Fibroblast of lung (primary cell): Measurements from ENCODE around the gene ITPR2.

Experiments used
- EZH2 ChIP-seq: IDR thresholded peaks from 2 replicates; pipeline ENCODE4 v1.5.1; 2012; ENCODE audit warnings: low read length, control low read depth, mild to moderate bottlenecking; ENCODE audit errors: missing control alignments
- TF ChIP-seq, protein P1 (sequence below), 2 donors: IDR thresholded peaks in 1 of 2; conservative IDR thresholded peaks in 1 of 2; 1 replicate in 1 of 2; 2 replicates in 1 of 2; pipeline ENCODE4 v1.5.1; 2011 to 2012; ENCODE audit warnings: low read length in 2 of 2, control low read depth in 1 of 2, inconsistent platforms in 1 of 2, low read depth in 1 of 2, mild to moderate bottlenecking in 1 of 2

- TF ChIP-seq, protein P1, sequence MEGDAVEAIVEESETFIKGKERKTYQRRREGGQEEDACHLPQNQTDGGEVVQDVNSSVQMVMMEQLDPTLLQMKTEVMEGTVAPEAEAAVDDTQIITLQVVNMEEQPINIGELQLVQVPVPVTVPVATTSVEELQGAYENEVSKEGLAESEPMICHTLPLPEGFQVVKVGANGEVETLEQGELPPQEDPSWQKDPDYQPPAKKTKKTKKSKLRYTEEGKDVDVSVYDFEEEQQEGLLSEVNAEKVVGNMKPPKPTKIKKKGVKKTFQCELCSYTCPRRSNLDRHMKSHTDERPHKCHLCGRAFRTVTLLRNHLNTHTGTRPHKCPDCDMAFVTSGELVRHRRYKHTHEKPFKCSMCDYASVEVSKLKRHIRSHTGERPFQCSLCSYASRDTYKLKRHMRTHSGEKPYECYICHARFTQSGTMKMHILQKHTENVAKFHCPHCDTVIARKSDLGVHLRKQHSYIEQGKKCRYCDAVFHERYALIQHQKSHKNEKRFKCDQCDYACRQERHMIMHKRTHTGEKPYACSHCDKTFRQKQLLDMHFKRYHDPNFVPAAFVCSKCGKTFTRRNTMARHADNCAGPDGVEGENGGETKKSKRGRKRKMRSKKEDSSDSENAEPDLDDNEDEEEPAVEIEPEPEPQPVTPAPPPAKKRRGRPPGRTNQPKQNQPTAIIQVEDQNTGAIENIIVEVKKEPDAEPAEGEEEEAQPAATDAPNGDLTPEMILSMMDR (conservative IDR thresholded peaks at IDR 0.05 in 1 of 2, IDR thresholded peaks at IDR 0.05 in 1 of 2; ENCODE audit: low read depth in 1 of 2, low read length in 2 of 2): no peak
- no peak for TF ChIP-seq EZH2
These were observed 152.1 kb downstream of the ITPR2 start for GRCh38 chr12:26680727-26681455.
